ENCODE measurements around the gene SCPEP1.

DNA sequence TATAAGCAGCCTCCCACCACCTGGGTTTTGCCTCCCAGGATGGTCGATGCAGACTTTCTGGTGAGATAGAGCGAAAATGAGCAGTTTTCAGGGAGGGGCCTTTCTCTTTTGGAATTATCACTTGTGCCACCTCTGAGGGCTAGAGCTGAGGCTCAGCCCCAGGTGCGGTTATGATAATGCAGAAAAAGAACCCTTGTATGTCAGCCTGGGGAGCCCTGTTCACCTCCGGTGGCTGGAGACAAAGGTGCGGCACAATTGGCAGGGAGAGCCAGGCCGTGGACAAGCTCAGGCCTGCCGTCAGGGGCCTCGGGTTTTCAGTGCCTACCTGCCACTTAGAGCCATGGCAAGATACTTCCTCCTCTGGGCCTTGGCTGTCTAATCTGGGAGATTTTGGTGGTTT is 4.4 kb downstream of the SCPEP1 start:
- TF ChIP-seq YY1 (IDR thresholded peaks at IDR 0.05; ENCODE audit: insufficient read depth, insufficient read length) (no peak), ZNF274 (IDR thresholded peaks at IDR 0.05; ENCODE audit: low read depth, low read length) (no peak), SUZ12 (IDR thresholded peaks at IDR 0.05; ENCODE audit: extremely low read depth, insufficient read depth, insufficient read length) (no peak)

Measured in NT2/D1 (cell line).